Nephron (organoid): ENCODE measurements around the gene PHETA1.
"Not testable (repeated sequence)": the region's sequence is repeated elsewhere in the genome, so short reads cannot be mapped to it uniquely, and the experiment has no call there.

Experiments used
- H3K27ac Mint-ChIP-seq, 3 experiments: 2 replicates each; pipeline ENCODE4 v1.8.0; 2020; ENCODE audit warnings: mixed read lengths in 3 of 3, mild to moderate bottlenecking in 2 of 3, moderate library complexity in 1 of 3
- H3K27me3 Mint-ChIP-seq: 2 replicates; pipeline ENCODE4 v1.8.0; 2021; ENCODE audit warnings: low read depth, mild to moderate bottlenecking, moderate library complexity, mixed read lengths
- H3K36me3 Mint-ChIP-seq: 2 replicates; pipeline ENCODE4 v1.8.0; 2020; ENCODE audit warnings: low read depth, mixed read lengths
- H3K4me1 Mint-ChIP-seq: 2 replicates; pipeline ENCODE4 v1.8.0; 2020; ENCODE audit warnings: mixed read lengths
- H3K4me3 Mint-ChIP-seq, 3 experiments: 2 replicates each; pipeline ENCODE4 v1.8.0; 2020; ENCODE audit warnings: mild to moderate bottlenecking in 3 of 3, mixed read lengths in 3 of 3, moderate library complexity in 2 of 3
- H3K9me3 Mint-ChIP-seq: 2 replicates; pipeline ENCODE4 v1.8.0; 2020; ENCODE audit warnings: mixed read lengths
- CTCF ChIP-seq, 3 experiments: fragments of 200-600 bp; sonication (generic); IDR thresholded peaks; one replicate each; pipeline ENCODE4 v1.5.0; 2021; ENCODE audit warnings: antibody characterized with exemption in 3 of 3; ENCODE audit not compliant: unreplicated experiment in 3 of 3

The PHETA1 gene

DNA sequence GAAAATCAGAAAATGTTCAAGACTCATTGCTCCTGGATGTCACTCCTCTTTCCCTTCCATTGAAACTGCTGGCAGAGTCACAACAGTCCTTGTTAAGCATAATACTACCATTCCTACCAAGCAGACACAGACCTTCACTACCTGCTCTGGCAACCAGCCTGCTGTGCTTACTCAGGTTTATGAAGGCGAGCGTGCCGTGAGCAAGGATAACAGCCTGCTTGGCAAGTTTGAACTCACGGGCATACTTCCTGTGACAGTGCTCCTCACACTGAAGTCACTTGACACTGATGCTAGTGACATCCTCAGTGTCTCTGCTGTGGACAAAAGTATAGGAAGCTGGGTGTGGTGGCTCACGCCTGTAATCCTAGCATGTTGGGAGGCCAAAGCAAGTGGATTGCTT, 15.7 kb upstream of the PHETA1 start:
- no peaks in the 10 kb centered on the region for H3K36me3 Mint-ChIP-seq
- TF ChIP-seq CTCF (IDR thresholded peaks at IDR 0.05; ENCODE audit: unreplicated experiment in 3 of 3) = no peak
- no peaks in the 10 kb centered on the region for H3K9me3 Mint-ChIP-seq
- H3K27me3 Mint-ChIP-seq = peaks cover 8% of the 10 kb centered on the region
- H3K27ac Mint-ChIP-seq = no peak overlapping the region
- no peak overlapping the region for H3K4me3 Mint-ChIP-seq
- no peaks in the 10 kb centered on the region for H3K4me1 Mint-ChIP-seq

DNA sequence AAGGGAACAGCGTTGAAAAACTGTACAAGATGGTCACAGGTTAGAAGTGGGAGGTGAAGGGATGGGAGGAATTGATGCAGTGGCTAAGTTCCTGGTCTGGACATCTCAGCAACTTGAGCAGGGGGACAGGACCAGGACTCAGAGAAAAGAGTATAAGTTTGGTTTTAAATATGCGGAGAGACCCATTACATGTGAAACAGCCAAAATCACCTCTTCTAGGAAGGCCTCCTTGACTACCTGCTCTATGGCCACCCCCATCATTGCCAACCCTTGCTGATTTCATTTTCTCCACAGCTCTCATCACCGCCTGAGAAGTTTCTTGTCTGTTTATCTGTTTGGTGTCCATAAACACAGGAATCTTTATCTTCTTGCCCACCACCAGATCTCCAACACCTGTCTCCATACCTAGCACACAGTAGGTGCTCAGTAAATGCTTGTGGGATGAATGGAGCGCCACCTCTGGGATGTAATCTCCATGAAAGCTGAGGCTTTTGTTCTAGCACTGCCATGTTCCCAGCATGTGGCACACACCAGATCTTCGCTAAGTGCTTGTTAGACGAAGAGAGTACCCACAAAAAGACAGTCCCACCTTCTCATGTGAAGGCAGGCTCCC, 11.2 kb upstream of the PHETA1 start:
- no peak overlapping the region for H3K4me3 Mint-ChIP-seq
- peaks cover 3% of the 10 kb centered on the region for H3K9me3 Mint-ChIP-seq
- no peak for TF ChIP-seq CTCF (IDR thresholded peaks at IDR 0.05; ENCODE audit: unreplicated experiment in 3 of 3)
- peaks cover 5% of the 10 kb centered on the region for H3K27me3 Mint-ChIP-seq
- H3K27ac Mint-ChIP-seq = no peak overlapping the region
- no peaks in the 10 kb centered on the region for H3K36me3 Mint-ChIP-seq
- no peaks in the 10 kb centered on the region for H3K4me1 Mint-ChIP-seq

DNA sequence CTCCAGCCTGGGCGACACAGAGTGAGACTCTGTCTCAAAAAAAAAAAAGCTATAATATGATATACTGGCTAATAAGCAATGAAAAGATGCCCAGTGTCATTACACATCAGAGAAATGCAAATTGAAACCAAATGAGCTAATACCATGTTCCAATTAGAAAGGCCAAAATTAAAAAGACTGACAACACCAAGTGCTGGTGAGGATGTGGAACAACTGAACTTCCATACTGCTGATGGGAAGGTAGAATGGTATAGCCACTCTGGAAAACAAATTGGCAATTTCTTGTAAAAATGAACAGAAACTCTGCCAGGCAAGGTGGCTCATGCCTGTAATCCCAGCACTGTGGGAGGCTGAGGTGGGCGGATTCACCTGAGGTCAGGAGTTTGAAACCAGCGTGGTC, 8.5 kb upstream of the PHETA1 start:
- H3K4me3 Mint-ChIP-seq = no peak overlapping the region
- no peak overlapping the region for H3K27ac Mint-ChIP-seq
- H3K36me3 Mint-ChIP-seq = no peaks in the 10 kb centered on the region
- H3K9me3 Mint-ChIP-seq = peaks cover 3% of the 10 kb centered on the region
- H3K4me1 Mint-ChIP-seq = no peaks in the 10 kb centered on the region
- no peak for TF ChIP-seq CTCF (IDR thresholded peaks at IDR 0.05; ENCODE audit: unreplicated experiment in 3 of 3)
- H3K27me3 Mint-ChIP-seq = no peaks in the 10 kb centered on the region

GRCh38 chr12:111373231-111373630, 4.3 kb upstream of the PHETA1 start:
- H3K27me3 Mint-ChIP-seq, H3K36me3 Mint-ChIP-seq, H3K4me1 Mint-ChIP-seq, H3K9me3 Mint-ChIP-seq, H3K27ac Mint-ChIP-seq: not testable (repeated sequence)
- H3K4me3 Mint-ChIP-seq = peak overlapping the region in 1 of 3 experiments; percentile 32

DNA sequence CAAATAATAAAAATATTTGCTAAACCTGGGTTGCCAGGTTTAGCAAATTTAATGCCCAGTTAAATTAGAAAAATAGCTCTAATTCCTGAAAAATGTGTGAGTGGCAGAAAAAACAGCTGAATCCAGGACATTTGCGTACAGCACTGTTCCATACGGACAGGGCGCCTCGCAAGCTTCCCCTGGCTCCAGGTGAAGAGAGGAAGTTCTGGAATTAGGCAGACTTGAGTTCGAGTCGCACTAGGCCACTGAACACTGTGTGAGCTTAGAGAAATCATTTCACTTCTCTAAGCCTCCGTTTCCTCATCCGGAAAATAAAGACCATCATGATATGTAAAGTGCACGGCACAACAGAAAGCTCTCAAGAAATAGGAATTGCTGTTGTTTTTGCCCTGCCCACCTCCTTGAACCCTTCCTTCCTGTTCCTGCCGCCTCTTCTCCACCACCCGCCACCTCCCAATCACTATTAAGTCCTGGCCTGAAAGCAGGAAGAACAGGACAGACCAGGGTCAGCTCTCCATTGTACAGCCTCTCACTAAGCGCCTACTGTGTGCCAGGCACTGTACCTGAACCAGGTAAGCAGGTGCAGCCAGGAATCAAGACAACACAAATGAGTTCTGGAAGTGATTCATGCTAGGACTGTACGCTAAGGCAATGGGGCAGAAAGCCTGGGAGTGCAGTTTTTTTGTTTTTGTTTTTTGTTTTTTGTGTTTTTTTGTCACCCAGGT, 763 bp upstream of the PHETA1 start:
- Mint-ChIP-seq H3K4me3 (peak overlapping the region; percentile 89 to 93 (median 90)), H3K4me1 (peaks cover 11% of the 10 kb centered on the region), H3K36me3 (peaks cover 17% of the 10 kb centered on the region), H3K9me3 (no peaks in the 10 kb centered on the region), H3K27ac (no peak overlapping the region), H3K27me3 (peaks cover 4% of the 10 kb centered on the region)
- TF ChIP-seq CTCF (IDR thresholded peaks at IDR 0.05; ENCODE audit: unreplicated experiment in 3 of 3) = no peak

- Mint-ChIP-seq H3K36me3 (peaks cover 17% of the 10 kb centered on the region), H3K27me3 (peaks cover 4% of the 10 kb centered on the region)
These were observed 556 bp downstream of the PHETA1 start for GRCh38 chr12:111368291-111368787.

More at GRCh38 chr12:111368291-111368787, 556 bp downstream of the PHETA1 start:
- Mint-ChIP-seq H3K4me1 (peaks cover 11% of the 10 kb centered on the region), H3K27ac (peak overlapping the region in 2 of 3 experiments; percentile 57 to 70), H3K9me3 (no peaks in the 10 kb centered on the region), H3K4me3 (peak overlapping the region; percentile 87 to 89 (median 89))
- TF ChIP-seq CTCF (IDR thresholded peaks at IDR 0.05; ENCODE audit: unreplicated experiment in 3 of 3) = no peak
